Smooth muscle cell (in vitro differentiated cells): ENCODE results near the gene ARHGAP26. TPM values are rescaled to one million over a fixed set of nuclear protein-coding genes. Genes with fewer than 3 reads are reported as not detected.
A peak's percentile ranks its signal among the peaks of the same experiment; 100 is the strongest.

Source experiments
- DNase-seq: peaks from one replicate; lab custom pipeline; 2025; ENCODE audit not compliant: unreplicated experiment; lab: John Stamatoyannopoulos, UW
- H2AFZ ChIP-seq: fragments of 200-600 bp; sonication (generic); 2 replicates; pipeline ENCODE4 v1.6.0; 2016; ENCODE audit warnings: antibody characterized with exemption, low read depth, mild to moderate bottlenecking
- H3F3A ChIP-seq: fragments of 200-600 bp; sonication (generic); 2 replicates; pipeline ENCODE4 v1.6.0; 2017; ENCODE audit warnings: antibody characterized with exemption, low read depth
- H3K27ac ChIP-seq: fragments of 200-600 bp; sonication (generic); 2 replicates; pipeline ENCODE4 v1.5.1; 2016; ENCODE audit warnings: low read depth, mild to moderate bottlenecking
- H3K27me3 ChIP-seq: fragments of 200-600 bp; sonication (generic); 2 replicates; pipeline ENCODE4 v1.6.1; 2016; ENCODE audit warnings: low read depth, mild to moderate bottlenecking
- H3K36me3 ChIP-seq: fragments of 200-600 bp; sonication (generic); 2 replicates; pipeline ENCODE4 v1.5.1; 2016; ENCODE audit warnings: low read depth
- H3K4me1 ChIP-seq: fragments of 200-600 bp; sonication (generic); 2 replicates; pipeline ENCODE4 v1.5.1; 2016; ENCODE audit warnings: low read depth
- H3K4me2 ChIP-seq: fragments of 200-600 bp; sonication (generic); 2 replicates; pipeline ENCODE4 v1.6.0; 2016; ENCODE audit warnings: mild to moderate bottlenecking
- H3K4me3 ChIP-seq: fragments of 200-600 bp; sonication (generic); 2 replicates; pipeline ENCODE4 v1.5.1; 2016; ENCODE audit warnings: mild to moderate bottlenecking
- H3K79me2 ChIP-seq: fragments of 200-600 bp; sonication (generic); 2 replicates; pipeline ENCODE4 v1.6.0; 2016; ENCODE audit warnings: low read depth, mild to moderate bottlenecking
- H3K9ac ChIP-seq: fragments of 200-600 bp; sonication (generic); 2 replicates; pipeline ENCODE4 v1.6.0; 2016; ENCODE audit warnings: low read depth
- H3K9me3 ChIP-seq: fragments of 200-600 bp; sonication (generic); replicated peaks from 2 replicates; pipeline ENCODE4 v1.5.1; 2016; ENCODE audit warnings: low read depth
- H4K20me1 ChIP-seq: fragments of 200-600 bp; sonication (generic); 2 replicates; pipeline ENCODE4 v1.6.0; 2016; ENCODE audit warnings: low read depth
- WGBS: methylation state at CpG from one replicate; pipeline ENCODE4 v1.1.7; 2016; ENCODE audit warnings: low lambda C conversion rate; 5-methylcytosine and 5-hydroxymethylcytosine counted together
- polyA plus RNA-seq: library from polyadenylated mRNA; unstranded; fragments of >200 nt; fragmentation: Nextera tagmentation; extraction: Ambion mirVana; gene quantifications from 2 replicates; pipeline ENCODE4 v1.2.1, GENCODE V29; 2016
- total RNA-seq: library from RNA; depleted of rRNA; stranded (reverse); fragments of >200 nt; gene quantifications from 2 replicates; pipeline ENCODE4 v1.2.3, GENCODE V29; 2014
- TF ChIP-seq, protein P1 (sequence below): fragments of 200-600 bp; sonication (generic); IDR thresholded peaks from 2 replicates; pipeline ENCODE4 v1.5.1; 2017; ENCODE audit warnings: borderline replicate concordance, mild to moderate bottlenecking, antibody characterized with exemption; ENCODE audit not compliant: insufficient read depth, poor library complexity, severe bottlenecking

ARHGAP26 gene
- total and polyA plus RNA-seq, 2 experiments from 2014 or later = 2.2 to 5.1 TPM

DNA sequence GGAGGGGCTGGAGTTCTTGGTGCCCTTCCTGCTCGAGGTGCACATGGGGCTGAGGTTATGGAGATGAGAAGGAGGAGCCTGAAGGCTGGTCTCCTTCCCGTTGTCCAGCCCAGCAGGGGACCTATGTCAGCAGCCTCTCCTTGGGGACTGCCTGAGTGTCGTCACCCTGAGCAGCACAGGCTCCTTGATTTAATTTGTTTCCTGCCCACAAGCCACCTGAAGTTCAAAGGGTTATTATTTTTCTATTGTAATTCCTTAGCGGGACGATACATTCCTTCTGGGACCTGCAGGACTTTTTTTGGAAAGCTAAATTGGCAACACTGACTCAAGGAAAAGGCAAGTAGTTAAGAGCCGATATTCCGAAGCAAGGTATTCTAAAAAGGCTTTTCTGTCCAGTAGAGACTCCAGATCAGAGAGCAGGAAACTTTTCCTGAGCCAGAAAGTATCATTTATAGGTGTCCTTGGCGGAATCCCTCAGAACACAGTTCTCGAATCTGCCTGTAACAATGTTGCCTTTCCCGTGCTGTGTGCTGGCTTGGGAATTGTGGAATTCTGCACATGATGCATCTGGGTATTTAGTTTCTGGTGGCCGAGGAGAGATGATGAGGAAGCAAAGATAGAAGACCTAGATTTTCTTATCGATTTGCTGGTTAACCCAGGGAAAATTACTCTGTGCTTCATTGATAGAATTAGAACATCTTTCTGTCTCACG is 55.4 kb downstream of the ARHGAP26 start:
- Histone ChIP-seq H3K4me3 (no peak overlapping the region), H3K27ac (no peak overlapping the region), H3K27me3 (no peaks in the 10 kb centered on the region), H3K9ac (no peak overlapping the region), H3K4me1 (no peaks in the 10 kb centered on the region), H2AFZ (no peak overlapping the region), H3K9me3 (no peaks in the 10 kb centered on the region), H3K4me2 (no peak overlapping the region), H3F3A (peaks cover 2% of the 10 kb centered on the region), H3K36me3 (no peaks in the 10 kb centered on the region), H4K20me1 (no peaks in the 10 kb centered on the region), H3K79me2 (no peaks in the 10 kb centered on the region)
- TF ChIP-seq, protein P1, sequence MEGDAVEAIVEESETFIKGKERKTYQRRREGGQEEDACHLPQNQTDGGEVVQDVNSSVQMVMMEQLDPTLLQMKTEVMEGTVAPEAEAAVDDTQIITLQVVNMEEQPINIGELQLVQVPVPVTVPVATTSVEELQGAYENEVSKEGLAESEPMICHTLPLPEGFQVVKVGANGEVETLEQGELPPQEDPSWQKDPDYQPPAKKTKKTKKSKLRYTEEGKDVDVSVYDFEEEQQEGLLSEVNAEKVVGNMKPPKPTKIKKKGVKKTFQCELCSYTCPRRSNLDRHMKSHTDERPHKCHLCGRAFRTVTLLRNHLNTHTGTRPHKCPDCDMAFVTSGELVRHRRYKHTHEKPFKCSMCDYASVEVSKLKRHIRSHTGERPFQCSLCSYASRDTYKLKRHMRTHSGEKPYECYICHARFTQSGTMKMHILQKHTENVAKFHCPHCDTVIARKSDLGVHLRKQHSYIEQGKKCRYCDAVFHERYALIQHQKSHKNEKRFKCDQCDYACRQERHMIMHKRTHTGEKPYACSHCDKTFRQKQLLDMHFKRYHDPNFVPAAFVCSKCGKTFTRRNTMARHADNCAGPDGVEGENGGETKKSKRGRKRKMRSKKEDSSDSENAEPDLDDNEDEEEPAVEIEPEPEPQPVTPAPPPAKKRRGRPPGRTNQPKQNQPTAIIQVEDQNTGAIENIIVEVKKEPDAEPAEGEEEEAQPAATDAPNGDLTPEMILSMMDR = no peak
- WGBS = 73% methylated on average over 13 of the region's 13 CpGs
- DNase-seq = no peak

DNA sequence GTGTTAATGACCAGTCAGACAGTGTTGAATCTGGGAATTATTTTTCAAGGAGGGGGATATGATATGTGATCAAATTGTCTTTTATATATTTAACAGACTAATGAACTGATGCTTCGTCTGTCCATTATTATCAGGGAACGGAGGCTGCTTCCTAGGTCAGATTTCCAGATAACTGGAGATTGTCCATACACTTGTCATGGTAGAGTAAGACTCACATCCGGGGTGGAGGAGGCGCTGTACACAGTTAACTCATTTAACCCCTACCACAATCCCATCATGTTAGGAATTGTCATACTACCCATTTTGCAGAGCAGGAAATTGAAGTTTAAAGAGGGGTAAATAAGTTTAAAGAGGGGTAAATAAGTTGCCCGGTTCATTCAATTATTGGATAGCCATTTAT is 55.9 kb downstream of the ARHGAP26 start:
- 84% methylated on average over 5 of the region's 5 CpGs for WGBS

DNA sequence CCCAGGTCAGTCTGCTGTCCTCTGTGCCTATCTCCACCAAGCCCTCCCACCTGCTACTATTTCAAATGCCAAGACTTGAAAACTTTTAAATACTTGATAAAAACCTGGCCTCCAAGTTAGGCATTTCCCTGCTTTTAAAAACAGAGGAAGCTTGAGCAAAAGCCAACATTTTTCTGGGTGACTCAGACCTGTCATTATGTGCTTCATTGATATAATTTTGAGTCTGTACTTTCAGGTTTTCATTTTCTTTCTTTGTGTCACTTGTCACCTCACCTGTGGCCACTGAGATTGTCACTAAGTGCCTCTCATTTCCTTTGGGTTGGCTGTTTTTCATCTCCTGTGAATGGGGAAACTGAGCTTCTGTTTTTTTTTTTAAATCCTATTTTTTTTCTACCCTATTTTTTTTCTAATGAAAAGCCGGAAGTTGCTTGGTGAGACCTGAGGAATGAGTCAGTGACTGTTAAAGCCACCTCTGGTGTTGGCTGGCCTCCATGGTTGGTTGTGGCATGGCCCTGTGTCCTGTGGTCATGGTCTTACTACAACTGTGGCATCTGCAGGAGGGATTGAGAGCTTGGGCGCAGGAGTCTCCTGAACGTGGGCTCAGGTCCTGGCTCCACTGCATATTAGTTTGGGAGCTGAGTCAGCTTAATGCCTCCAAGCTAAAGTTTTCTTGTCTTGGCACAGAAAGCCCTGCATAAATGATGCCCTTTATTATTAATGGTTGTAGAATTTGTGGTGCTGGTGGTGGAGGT is 56.7 kb downstream of the ARHGAP26 start:
- TF ChIP-seq, protein P1 = no peak
- H3K9ac ChIP-seq = no peak overlapping the region
- H3K4me2 ChIP-seq = peak overlapping the region; percentile 33
- H3K36me3 ChIP-seq = no peaks in the 10 kb centered on the region
- no peaks in the 10 kb centered on the region for H3K9me3 ChIP-seq
- no peaks in the 10 kb centered on the region for H3K79me2 ChIP-seq
- no peaks in the 10 kb centered on the region for H3K4me1 ChIP-seq
- H3K27me3 ChIP-seq = no peaks in the 10 kb centered on the region
- 69% methylated on average over 3 of the region's 3 CpGs for WGBS
- H2AFZ ChIP-seq = no peak overlapping the region
- no peak for DNase-seq
- no peaks in the 10 kb centered on the region for H3F3A ChIP-seq
- no peak overlapping the region for H3K4me3 ChIP-seq
- no peaks in the 10 kb centered on the region for H4K20me1 ChIP-seq
- H3K27ac ChIP-seq = peak overlapping the region; percentile 54

More for the DNA sequence above, 55.9 kb downstream of the ARHGAP26 start:
- H3K9ac ChIP-seq = no peak overlapping the region
- H3F3A ChIP-seq = peaks cover 2% of the 10 kb centered on the region
- no peak overlapping the region for H3K27ac ChIP-seq
- H2AFZ ChIP-seq = no peak overlapping the region
- H3K9me3 ChIP-seq = no peaks in the 10 kb centered on the region
- TF ChIP-seq, protein P1 = no peak
- no peaks in the 10 kb centered on the region for H3K4me1 ChIP-seq
- no peak for DNase-seq
- H3K36me3 ChIP-seq = no peaks in the 10 kb centered on the region
- no peaks in the 10 kb centered on the region for H3K79me2 ChIP-seq
- no peaks in the 10 kb centered on the region for H4K20me1 ChIP-seq
- H3K4me3 ChIP-seq = no peak overlapping the region
- H3K27me3 ChIP-seq = no peaks in the 10 kb centered on the region
- no peak overlapping the region for H3K4me2 ChIP-seq
